Transverse colon (tissue), 4 donors: ENCODE results near the gene SLC4A2.

Experiments
- EP300 ChIP-seq: sonication (generic); formaldehyde crosslinking; IDR thresholded peaks from one replicate; pipeline ENCODE4 v1.6.1; 2017; ENCODE audit warnings: antibody characterized with exemption, low read depth
- POLR2A ChIP-seq: fragments of 450-650 bp; IDR thresholded peaks from one replicate; pipeline ENCODE4 v1.6.1; 2016; ENCODE audit warnings: antibody characterized with exemption, mild to moderate bottlenecking, moderate library complexity
- POLR2AphosphoS5 ChIP-seq, 3 donors: sonication (generic); formaldehyde crosslinking; IDR thresholded peaks; one replicate each; pipeline ENCODE4 v1.6.1; 2016; ENCODE audit warnings: antibody characterized with exemption in 3 of 3
- TF ChIP-seq, protein P1 (sequence below), 5 experiments: fragments of 200-600 bp in 3 of 5; fragments of 450-650 bp in 2 of 5; sonication (generic) in 3 of 5; IDR thresholded peaks; 1 replicate in 2 of 5; 2 replicates in 3 of 5; pipeline ENCODE4 v1.5.1; 2016 to 2017; ENCODE audit warnings: antibody characterized with exemption in 5 of 5, inconsistent platforms in 3 of 5, mild to moderate bottlenecking in 2 of 5, moderate library complexity in 1 of 5

DNA sequence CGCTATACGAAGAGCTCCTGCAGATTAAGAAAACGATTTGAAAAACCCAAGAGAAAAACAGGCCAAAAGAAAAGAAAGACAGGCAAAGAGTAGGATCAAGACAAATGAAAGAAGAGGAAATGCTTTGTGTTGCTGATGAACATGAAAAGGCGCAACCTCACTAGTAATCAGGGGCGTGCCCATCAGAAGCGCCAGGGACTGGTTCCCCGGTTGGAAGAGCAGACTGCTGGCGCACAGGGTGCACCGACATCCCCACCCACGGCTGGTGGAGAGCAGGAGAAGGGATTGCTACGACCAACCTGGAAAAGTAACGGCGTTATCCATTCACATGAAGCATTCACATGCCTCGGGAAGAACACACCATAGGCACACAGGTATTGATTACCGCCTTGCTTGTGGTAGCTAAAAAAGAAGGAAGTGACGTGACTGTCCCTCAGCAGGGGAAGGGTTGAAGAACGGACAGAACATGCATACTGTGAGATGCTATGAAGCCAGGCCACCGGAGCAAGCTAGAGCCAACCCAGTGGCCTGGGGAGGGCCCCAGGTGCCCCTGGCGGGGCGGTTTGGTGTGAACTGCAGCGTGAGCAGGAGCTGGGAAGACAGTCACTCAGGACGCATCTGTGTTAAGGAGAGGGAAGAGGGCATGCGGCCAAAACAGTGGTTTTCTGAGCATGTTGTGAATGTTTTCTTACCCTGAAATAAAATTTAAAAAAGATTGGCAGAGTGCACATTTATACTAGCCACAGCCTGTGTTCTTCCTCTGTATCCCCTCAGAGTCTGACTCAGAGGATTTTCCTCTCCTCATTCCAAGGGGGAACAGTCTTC lies 45.2 kb downstream of the SLC4A2 start:
- TF ChIP-seq EP300 (no peak), POLR2A (no peak), POLR2AphosphoS5 (IDR thresholded peaks at IDR 0.05) (no peak)
- TF ChIP-seq, protein P1, sequence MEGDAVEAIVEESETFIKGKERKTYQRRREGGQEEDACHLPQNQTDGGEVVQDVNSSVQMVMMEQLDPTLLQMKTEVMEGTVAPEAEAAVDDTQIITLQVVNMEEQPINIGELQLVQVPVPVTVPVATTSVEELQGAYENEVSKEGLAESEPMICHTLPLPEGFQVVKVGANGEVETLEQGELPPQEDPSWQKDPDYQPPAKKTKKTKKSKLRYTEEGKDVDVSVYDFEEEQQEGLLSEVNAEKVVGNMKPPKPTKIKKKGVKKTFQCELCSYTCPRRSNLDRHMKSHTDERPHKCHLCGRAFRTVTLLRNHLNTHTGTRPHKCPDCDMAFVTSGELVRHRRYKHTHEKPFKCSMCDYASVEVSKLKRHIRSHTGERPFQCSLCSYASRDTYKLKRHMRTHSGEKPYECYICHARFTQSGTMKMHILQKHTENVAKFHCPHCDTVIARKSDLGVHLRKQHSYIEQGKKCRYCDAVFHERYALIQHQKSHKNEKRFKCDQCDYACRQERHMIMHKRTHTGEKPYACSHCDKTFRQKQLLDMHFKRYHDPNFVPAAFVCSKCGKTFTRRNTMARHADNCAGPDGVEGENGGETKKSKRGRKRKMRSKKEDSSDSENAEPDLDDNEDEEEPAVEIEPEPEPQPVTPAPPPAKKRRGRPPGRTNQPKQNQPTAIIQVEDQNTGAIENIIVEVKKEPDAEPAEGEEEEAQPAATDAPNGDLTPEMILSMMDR (IDR thresholded peaks at IDR 0.05): no peak
